ENCODE measurements around the gene NISCH. TPM values are rescaled to one million over a fixed set of nuclear protein-coding genes. Genes with fewer than 3 reads are reported as not detected.

NISCH gene
- total RNA-seq, 2 donors from 2014 or later: 80.2 to 81.7 TPM

DNA sequence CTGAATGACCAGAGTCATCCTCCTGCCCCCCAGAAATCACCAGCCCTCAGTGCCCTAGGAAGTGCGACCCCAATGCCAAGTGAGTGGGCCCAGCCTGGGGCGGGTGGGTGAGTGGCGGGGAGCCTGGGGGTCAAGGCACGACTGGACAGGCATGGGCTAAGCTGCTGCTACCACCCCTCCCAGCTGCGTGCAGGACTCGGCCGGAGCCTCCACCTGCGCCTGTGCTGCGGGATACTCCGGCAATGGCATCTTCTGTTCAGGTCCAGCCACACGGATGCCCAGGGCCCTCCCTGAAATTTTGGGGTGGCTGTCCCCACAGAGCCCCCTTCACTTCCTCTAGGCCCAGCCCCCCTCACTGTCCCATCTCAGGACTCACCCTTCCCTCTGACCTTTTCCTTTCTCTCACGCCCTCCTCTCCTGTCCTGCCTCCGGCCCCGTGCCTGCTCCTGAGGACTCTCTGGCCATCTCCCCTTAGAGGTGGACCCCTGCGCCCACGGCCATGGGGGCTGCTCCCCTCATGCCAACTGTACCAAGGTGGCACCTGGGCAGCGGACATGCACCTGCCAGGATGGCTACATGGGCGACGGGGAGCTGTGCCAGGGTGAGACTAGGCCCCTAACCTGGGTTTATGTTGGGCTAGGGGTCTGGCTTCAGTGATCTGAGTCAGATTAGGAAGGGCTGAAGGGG is 61.2 kb downstream of the NISCH start:
- H3K36me3 Mint-ChIP-seq (ENCODE audit: insufficient read depth in 2 of 2): no peaks in the 10 kb centered on the region
- H3K4me1 Mint-ChIP-seq (ENCODE audit: low read depth): no peaks in the 10 kb centered on the region
- no peak for ATAC-seq (replicated peaks in 1 of 2)
- H3K9me3 Mint-ChIP-seq: no peaks in the 10 kb centered on the region
- no peak for DNase-seq
- H3K27ac Mint-ChIP-seq: no peak overlapping the region
- no peaks in the 10 kb centered on the region for H3K27me3 Mint-ChIP-seq (ENCODE audit: low read depth)
- H3K4me3 Mint-ChIP-seq: no peak overlapping the region

DNA sequence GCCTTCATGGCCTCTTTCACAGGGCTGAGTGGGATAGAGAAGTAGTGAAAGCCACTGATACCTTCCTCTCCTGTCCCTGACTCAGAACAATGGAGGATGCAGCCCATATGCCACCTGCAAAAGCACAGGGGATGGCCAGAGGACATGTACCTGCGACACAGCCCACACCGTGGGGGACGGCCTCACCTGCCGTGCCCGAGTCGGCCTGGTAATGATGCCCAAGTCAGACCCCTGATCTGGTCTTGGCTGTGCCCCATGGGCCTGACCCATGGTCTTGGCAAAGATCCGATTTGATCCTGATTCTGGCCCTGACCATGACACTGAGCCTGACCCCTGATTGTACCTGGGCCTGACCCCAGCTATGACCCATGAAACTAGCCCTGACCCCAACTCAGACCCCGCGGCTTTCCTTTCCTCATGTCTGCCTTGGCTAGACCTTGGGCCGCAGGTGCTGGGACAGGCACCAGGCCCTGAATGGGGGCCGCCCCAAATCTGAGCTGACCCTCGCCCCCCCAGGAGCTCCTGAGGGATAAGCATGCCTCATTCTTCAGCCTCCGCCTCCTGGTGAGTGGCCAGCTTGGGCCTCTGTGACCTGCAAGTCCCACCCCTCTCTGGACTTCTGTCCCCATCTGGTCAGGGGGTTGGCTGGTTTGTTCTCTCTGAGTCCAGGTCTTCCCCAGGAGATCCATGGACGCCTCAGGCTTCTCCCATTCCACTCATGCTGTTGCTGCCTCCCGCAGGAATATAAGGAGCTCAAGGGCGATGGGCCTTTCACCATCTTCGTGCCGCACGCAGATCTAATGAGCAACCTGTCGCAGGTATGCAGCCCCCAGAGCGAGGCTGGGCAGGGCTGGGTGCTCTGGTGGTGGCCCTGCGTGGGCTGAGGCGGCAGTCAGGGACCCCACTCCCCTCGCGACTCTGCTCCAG is 62.7 kb downstream of the NISCH start:
- Mint-ChIP-seq H3K27me3 (ENCODE audit: low read depth) (no peaks in the 10 kb centered on the region), H3K4me1 (ENCODE audit: low read depth) (no peaks in the 10 kb centered on the region), H3K27ac (no peak overlapping the region), H3K9me3 (no peaks in the 10 kb centered on the region), H3K36me3 (ENCODE audit: insufficient read depth in 2 of 2) (no peaks in the 10 kb centered on the region), H3K4me3 (no peak overlapping the region)
- ATAC-seq (replicated peaks in 1 of 2): no peak
- DNase-seq: no peak

DNA sequence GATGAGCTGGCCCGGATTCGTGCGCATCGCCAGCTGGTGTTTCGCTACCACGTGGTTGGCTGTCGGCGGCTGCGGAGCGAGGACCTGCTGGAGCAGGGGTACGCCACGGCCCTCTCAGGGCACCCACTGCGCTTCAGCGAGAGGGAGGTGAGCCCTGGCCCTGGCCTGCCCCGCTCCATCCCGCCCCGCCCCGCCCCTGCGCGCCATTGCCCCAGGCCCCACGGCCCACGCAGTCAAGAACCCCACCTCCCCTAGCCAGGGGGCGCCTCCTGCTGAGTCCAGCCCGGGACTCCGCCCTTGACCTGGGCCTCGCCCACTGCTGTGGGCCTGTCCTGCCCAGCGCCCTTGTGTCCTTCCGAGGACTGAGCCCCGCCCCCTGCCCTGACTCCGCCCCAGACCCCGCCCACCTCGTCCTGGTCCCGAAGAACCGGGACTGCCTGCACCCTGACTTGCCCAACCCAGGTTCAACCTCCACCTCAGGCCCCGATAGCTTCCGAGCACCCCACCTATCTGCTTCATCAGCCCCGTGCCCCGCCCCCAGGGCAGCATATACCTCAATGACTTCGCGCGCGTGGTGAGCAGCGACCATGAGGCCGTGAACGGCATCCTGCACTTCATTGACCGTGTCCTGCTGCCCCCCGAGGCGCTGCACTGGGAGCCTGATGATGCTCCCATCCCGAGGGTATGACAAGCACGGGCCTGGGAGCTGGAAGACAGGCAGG is 63.5 kb downstream of the NISCH start:
- Mint-ChIP-seq H3K4me1 (ENCODE audit: low read depth) (no peaks in the 10 kb centered on the region), H3K9me3 (no peaks in the 10 kb centered on the region), H3K27me3 (ENCODE audit: low read depth) (no peaks in the 10 kb centered on the region), H3K36me3 (ENCODE audit: insufficient read depth in 2 of 2) (no peaks in the 10 kb centered on the region), H3K4me3 (no peak overlapping the region), H3K27ac (no peak overlapping the region)
- DNase-seq (no peak), ATAC-seq (replicated peaks in 1 of 2) (no peak)

DNA sequence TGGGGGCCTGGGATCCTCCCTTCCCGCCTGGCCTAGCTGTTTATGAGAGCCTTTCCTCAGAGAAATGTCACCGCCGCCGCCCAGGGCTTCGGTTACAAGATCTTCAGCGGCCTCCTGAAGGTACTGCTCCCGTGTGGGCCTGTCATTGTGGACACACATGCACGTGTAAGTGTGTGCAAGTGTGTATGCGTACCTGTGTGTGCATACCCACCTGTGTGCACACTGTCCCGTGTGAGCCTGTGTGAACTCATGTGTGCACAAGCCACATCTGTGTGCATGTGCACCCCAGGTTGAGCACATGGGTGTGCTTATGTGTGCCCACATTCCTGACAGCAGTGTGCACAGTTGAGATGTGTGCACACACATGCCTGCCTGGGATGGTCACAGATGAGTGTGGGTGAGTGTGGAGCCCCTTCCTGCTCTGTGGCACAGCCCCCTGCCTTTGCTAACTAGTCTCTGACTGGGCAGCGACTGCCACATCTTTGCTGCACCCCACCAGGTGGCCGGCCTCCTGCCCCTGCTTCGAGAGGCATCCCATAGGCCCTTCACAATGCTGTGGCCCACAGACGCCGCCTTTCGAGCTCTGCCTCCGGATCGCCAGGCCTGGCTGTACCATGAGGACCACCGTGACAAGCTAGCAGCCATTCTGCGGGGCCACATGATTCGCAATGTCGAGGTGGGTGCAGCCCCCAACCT is 64.2 kb downstream of the NISCH start:
- no peak for DNase-seq
- Mint-ChIP-seq H3K4me1 (ENCODE audit: low read depth) (no peaks in the 10 kb centered on the region), H3K36me3 (ENCODE audit: insufficient read depth in 2 of 2) (peaks cover 0 to 2% of the 10 kb centered on the region in 2 donors), H3K27me3 (ENCODE audit: low read depth) (no peaks in the 10 kb centered on the region), H3K4me3 (no peak overlapping the region), H3K27ac (no peak overlapping the region), H3K9me3 (no peaks in the 10 kb centered on the region)
- no peak for ATAC-seq (replicated peaks in 1 of 2)

DNA sequence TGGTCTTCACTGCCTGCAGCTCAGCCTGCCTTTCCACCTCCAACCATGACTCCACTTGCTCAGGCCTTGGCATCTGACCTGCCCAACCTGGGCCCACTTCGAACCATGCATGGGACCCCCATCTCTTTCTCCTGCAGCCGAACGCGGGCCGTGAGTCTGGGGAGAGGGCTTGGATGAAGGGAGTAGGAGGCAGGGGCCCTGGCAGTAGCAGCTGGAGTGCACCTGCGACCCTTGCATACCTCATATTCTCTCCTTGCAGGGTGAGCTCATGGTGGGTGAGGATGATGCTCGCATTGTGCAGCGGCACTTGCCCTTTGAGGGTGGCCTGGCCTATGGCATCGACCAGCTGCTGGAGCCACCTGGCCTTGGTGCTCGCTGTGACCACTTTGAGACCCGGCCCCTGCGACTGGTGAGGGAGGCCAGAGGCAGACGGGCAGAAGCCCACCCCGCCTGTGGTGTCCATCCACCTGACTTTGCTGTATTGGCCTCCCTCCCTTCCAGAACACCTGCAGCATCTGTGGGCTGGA is 64.8 kb downstream of the NISCH start:
- Mint-ChIP-seq H3K27me3 (ENCODE audit: low read depth) (no peaks in the 10 kb centered on the region), H3K27ac (no peak overlapping the region), H3K9me3 (no peaks in the 10 kb centered on the region), H3K36me3 (ENCODE audit: insufficient read depth in 2 of 2) (peaks cover 0 to 2% of the 10 kb centered on the region in 2 donors), H3K4me1 (ENCODE audit: low read depth) (no peaks in the 10 kb centered on the region), H3K4me3 (no peak overlapping the region)
- DNase-seq (no peak), ATAC-seq (replicated peaks in 1 of 2) (no peak)

DNA sequence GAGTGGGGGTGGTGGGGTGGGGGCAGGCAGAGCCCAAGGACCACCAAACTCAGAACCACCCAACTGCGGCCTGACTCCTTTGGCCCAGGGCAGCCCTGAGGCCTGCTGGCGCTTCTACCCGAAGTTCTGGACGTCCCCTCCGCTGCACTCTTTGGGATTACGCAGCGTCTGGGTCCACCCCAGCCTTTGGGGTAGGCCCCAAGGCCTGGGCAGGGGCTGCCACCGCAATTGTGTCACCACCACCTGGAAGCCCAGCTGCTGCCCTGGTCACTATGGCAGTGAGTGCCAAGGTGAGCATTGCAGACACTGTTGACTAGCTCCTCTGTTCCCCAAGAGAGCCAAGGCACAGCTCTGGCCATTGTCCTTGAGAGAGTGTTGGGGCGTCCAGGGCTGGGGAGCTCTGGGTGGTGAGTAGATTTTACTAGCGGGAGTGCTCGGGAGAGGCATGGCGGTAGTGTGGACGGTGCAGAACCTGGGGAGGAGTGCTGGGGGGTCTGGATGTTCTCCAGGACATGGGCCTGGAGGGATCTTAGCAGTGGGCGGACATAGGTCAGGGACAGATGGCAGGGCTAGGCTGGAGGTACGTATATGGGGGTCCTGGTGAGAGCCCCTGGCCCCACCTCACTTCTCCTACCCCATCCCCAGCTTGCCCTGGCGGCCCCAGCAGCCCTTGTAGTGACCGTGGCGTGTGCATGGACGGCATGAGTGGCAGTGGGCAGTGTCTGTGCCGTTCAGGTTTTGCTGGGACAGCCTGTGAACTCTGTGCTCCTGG is 65.5 kb downstream of the NISCH start:
- H3K27ac Mint-ChIP-seq: no peak overlapping the region
- ATAC-seq (replicated peaks in 1 of 2) (no peak), DNase-seq (no peak)
- no peaks in the 10 kb centered on the region for H3K27me3 Mint-ChIP-seq (ENCODE audit: low read depth)
- H3K9me3 Mint-ChIP-seq: no peaks in the 10 kb centered on the region
- peaks cover 0 to 2% of the 10 kb centered on the region in 2 donors for H3K36me3 Mint-ChIP-seq (ENCODE audit: insufficient read depth in 2 of 2)
- H3K4me3 Mint-ChIP-seq: no peak overlapping the region
- H3K4me1 Mint-ChIP-seq (ENCODE audit: low read depth): no peaks in the 10 kb centered on the region

DNA sequence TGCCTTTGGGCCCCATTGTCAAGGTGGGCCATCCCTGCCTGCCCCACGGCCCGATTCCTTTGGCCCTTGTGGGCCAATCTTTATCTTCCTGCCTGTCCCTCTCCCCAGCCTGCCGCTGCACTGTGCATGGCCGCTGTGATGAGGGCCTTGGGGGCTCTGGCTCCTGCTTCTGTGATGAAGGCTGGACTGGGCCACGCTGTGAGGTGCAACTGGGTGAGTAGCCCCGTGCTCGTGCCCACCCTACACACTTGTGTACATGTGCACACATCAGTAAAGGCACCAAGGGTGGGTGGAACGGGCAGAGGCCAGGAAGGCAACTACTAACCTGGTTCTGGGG is 66.1 kb downstream of the NISCH start:
- DNase-seq (no peak), ATAC-seq (replicated peaks in 1 of 2) (no peak)
- H3K27ac Mint-ChIP-seq: no peak overlapping the region
- no peaks in the 10 kb centered on the region for H3K9me3 Mint-ChIP-seq
- peaks cover 0 to 2% of the 10 kb centered on the region in 2 donors for H3K36me3 Mint-ChIP-seq (ENCODE audit: insufficient read depth in 2 of 2)
- H3K4me3 Mint-ChIP-seq: no peak overlapping the region
- H3K4me1 Mint-ChIP-seq (ENCODE audit: low read depth): no peaks in the 10 kb centered on the region
- H3K27me3 Mint-ChIP-seq (ENCODE audit: low read depth): no peaks in the 10 kb centered on the region

DNA sequence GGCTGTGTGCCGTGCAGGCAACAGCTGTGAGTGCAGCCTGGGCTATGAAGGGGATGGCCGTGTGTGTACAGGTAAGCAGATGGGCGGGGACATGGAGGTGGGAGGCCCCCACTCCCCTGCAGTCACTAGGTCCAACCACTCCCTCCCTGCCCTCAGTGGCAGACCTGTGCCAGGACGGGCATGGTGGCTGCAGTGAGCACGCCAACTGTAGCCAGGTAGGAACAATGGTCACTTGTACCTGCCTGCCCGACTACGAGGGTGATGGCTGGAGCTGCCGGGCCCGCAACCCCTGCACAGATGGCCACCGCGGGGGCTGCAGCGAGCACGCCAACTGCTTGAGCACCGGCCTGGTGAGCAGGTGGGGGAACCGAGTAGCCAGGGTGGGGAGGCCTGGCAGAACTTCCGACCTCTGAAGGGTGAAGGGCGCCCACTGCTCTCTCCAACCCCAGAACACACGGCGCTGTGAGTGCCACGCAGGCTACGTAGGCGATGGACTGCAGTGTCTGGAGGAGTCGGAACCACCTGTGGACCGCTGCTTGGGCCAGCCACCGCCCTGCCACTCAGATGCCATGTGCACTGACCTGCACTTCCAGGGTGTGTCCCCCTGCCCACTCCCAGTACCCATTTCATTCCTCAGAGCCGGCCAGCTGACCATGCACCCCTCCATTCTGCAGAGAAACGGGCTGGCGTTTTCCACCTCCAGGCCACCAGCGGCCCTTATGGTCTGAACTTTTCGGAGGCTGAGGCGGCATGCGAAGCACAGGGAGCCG is 66.7 kb downstream of the NISCH start:
- no peak overlapping the region for H3K4me3 Mint-ChIP-seq
- no peaks in the 10 kb centered on the region for H3K4me1 Mint-ChIP-seq (ENCODE audit: low read depth)
- DNase-seq: no peak
- no peaks in the 10 kb centered on the region for H3K9me3 Mint-ChIP-seq
- no peaks in the 10 kb centered on the region for H3K27me3 Mint-ChIP-seq (ENCODE audit: low read depth)
- H3K27ac Mint-ChIP-seq: no peak overlapping the region
- no peak for ATAC-seq (replicated peaks in 1 of 2)
- peaks cover 0 to 2% of the 10 kb centered on the region in 2 donors for H3K36me3 Mint-ChIP-seq (ENCODE audit: insufficient read depth in 2 of 2)

DNA sequence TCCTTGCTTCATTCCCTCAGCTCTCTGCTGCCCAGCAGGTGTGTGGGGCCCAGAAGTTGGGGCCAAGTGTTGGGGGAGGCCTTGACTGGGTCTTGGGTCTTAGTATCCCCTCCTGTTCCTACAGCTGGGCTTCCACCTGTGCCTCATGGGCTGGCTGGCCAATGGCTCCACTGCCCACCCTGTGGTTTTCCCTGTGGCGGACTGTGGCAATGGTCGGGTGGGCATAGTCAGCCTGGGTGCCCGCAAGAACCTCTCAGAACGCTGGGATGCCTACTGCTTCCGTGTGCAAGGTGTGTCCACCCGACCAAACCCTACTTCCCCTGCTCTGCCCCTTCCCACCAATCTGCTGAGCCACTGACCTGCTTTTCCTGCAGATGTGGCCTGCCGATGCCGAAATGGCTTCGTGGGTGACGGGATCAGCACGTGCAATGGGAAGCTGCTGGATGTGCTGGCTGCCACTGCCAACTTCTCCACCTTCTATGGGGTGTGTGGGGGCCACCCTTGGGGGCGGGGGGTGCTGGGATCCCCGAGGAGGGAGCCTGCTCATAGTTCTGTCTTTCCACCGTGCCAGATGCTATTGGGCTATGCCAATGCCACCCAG is 67.3 kb downstream of the NISCH start:
- H3K4me3 Mint-ChIP-seq: no peak overlapping the region
- H3K9me3 Mint-ChIP-seq: no peaks in the 10 kb centered on the region
- no peak overlapping the region for H3K27ac Mint-ChIP-seq
- no peak for DNase-seq
- H3K4me1 Mint-ChIP-seq (ENCODE audit: low read depth): no peaks in the 10 kb centered on the region
- ATAC-seq (replicated peaks in 1 of 2): no peak
- peaks cover 0 to 2% of the 10 kb centered on the region in 2 donors for H3K36me3 Mint-ChIP-seq (ENCODE audit: insufficient read depth in 2 of 2)
- H3K27me3 Mint-ChIP-seq (ENCODE audit: low read depth): no peaks in the 10 kb centered on the region

DNA sequence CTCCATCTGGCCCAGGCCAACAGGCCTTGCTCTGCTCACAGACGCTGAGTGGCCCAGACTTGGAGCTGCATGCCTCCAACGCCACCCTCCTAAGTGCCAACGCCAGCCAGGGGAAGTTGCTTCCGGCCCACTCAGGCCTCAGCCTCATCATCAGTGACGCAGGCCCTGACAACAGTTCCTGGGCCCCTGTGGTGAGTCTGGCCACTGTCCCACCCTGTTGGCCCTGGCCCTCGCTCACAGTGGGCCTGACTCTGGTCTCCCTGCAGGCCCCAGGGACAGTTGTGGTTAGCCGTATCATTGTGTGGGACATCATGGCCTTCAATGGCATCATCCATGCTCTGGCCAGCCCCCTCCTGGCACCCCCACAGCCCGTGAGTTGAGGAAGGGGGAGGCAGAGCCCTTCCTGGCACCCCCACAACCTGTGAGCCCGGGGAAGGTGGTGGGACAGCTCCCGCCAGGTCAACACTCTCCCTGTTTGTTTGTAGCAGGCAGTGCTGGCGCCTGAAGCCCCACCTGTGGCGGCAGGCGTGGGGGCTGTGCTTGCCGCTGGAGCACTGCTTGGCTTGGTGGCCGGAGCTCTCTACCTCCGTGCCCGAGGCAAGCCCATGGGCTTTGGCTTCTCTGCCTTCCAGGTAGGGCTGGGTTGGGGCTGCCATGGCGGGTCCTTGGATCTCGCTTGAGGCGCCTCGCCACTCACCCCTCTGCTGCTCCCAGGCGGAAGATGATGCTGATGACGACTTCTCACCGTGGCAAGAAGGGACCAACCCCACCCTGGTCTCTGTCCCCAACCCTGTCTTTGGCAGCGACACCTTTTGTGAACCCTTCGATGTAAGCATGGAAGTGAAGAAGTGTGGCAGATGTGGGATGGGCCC is 68.2 kb downstream of the NISCH start:
- Mint-ChIP-seq H3K27me3 (ENCODE audit: low read depth) (no peaks in the 10 kb centered on the region), H3K27ac (no peak overlapping the region)

More for the DNA sequence above, 68.2 kb downstream of the NISCH start:
- Mint-ChIP-seq H3K9me3 (no peaks in the 10 kb centered on the region), H3K4me1 (ENCODE audit: low read depth) (no peaks in the 10 kb centered on the region), H3K36me3 (ENCODE audit: insufficient read depth in 2 of 2) (peaks cover 0 to 2% of the 10 kb centered on the region in 2 donors), H3K4me3 (no peak overlapping the region)
- ATAC-seq (replicated peaks in 1 of 2) (no peak), DNase-seq (no peak)
